Panc1 (cell line): ENCODE results near the gene RABGAP1L. TPM values are rescaled to one million over a fixed set of nuclear protein-coding genes. Genes with fewer than 3 reads are reported as not detected.
A peak's percentile ranks its signal among the peaks of the same experiment; 100 is the strongest.

Source experiments
- ATAC-seq: fragments of 200-7000 bp; cut with Tn5 transposase; 2 replicates; pipeline ENCODE4 v1.9.1; 2020; ENCODE audit warnings: mild to moderate bottlenecking, moderate library complexity
- BruUV-seq: library from RNA; stranded (reverse); fragments of 400-500 nt; replicated peaks from 2 replicates; lab custom pipeline; 2021; lab: Mats Ljungman, UMichigan
- CTCF ChIA-PET: fragments of 300-600 bp; sonication (Branson Sonifier 250); formaldehyde crosslinking; loops from one replicate; lab custom pipeline; 2022; ENCODE audit warnings: antibody characterized with exemption; lab: Charles Lee
- POLR2A ChIA-PET: fragments of 300-600 bp; sonication (Branson Sonifier 250); formaldehyde crosslinking; loops from one replicate; lab custom pipeline; 2022; ENCODE audit warnings: antibody characterized with exemption; lab: Charles Lee
- DNase-seq: peaks from one replicate; pipeline ENCODE4 v3.0.0-alpha.2; 2010; ENCODE audit warnings: low read depth, low spot score
- H3K27ac ChIP-seq: 2 replicates; pipeline ENCODE4 v1.5.1; 2011; ENCODE audit warnings: mild to moderate bottlenecking, low read length, inconsistent platforms
- H3K27me3 ChIP-seq: fragments of 200-500 bp; sonication (Bioruptor generic); 2 replicates; pipeline ENCODE4 v1.6.0; 2014; ENCODE audit warnings: low read length, inconsistent platforms; ENCODE audit not compliant: control insufficient read depth, insufficient read depth
- H3K36me3 ChIP-seq: fragments of 200-500 bp; sonication (Bioruptor generic); 2 replicates; pipeline ENCODE4 v1.5.1; 2014; ENCODE audit warnings: inconsistent platforms, mild to moderate bottlenecking, low read length, moderate library complexity; ENCODE audit not compliant: control insufficient read depth, insufficient read depth
- H3K4me1 ChIP-seq: 2 replicates; pipeline ENCODE4 v1.5.1; 2011; ENCODE audit warnings: inconsistent platforms, mild to moderate bottlenecking, low read length, moderate library complexity; ENCODE audit not compliant: control insufficient read depth, insufficient read depth
- H3K4me3 ChIP-seq, 2 experiments: 2 replicates each; pipeline ENCODE4 v1.5.1; 2011 to 2012; ENCODE audit warnings: low read depth in 2 of 2, low read length in 2 of 2, mild to moderate bottlenecking in 2 of 2, inconsistent platforms in 1 of 2, moderate library complexity in 1 of 2
- H3K9me3 ChIP-seq: fragments of 200-500 bp; sonication (Bioruptor generic); 2 replicates; pipeline ENCODE4 v1.5.1; 2014; ENCODE audit warnings: low read depth, mild to moderate bottlenecking, inconsistent platforms, low read length, moderate library complexity; ENCODE audit not compliant: control insufficient read depth, insufficient read depth
- CTCF ChIP-seq: fragments of 450-650 bp; IDR thresholded peaks from 2 replicates; pipeline ENCODE4 v1.5.1; 2017; ENCODE audit warnings: mild to moderate bottlenecking
- POLR2AphosphoS5 ChIP-seq: IDR thresholded peaks from 2 replicates; pipeline ENCODE4 v1.6.1; 2012; ENCODE audit warnings: mild to moderate bottlenecking, low read depth, low read length, moderate library complexity
- SIN3A ChIP-seq: IDR thresholded peaks from 2 replicates; pipeline ENCODE4 v1.6.1; 2012; ENCODE audit warnings: low read depth, mild to moderate bottlenecking, low read length, moderate library complexity, borderline replicate concordance; ENCODE audit not compliant: insufficient read depth
- TCF7L2 ChIP-seq: IDR thresholded peaks from 2 replicates; pipeline ENCODE4 v1.6.1; 2011; ENCODE audit warnings: mild to moderate bottlenecking, low read depth, low read length, inconsistent platforms
- in situ Hi-C: cut with HindIII; loops from 2 replicates; pipeline ENCODE4 v1.10.0; 2016; ENCODE audit warnings: low sequenced_read_pairs, low pct_unique_long_range_greater_than_20kb
- intact Hi-C: fragments of 100-400 bp; cut with micrococcal nuclease; formaldehyde crosslinking; loops from one replicate; pipeline ENCODE4 v1.10.0; 2022; ENCODE audit not compliant: unreplicated experiment
- total RNA-seq: library from RNA; stranded (reverse); gene quantifications from one replicate; pipeline ENCODE4 v1.2.1, GENCODE V29; 2021; ENCODE audit not compliant: unreplicated experiment
- TF ChIP-seq, protein P1 (sequence below), 2 experiments: IDR thresholded peaks; 2 replicates each; pipeline ENCODE4 v1.6.1; 2011 to 2012; ENCODE audit warnings: low read depth in 2 of 2, control low read depth in 1 of 2, low read length in 1 of 2, mild to moderate bottlenecking in 1 of 2, moderate library complexity in 1 of 2; ENCODE audit not compliant: insufficient read depth in 1 of 2

The RABGAP1L gene
- total RNA-seq, 1 experiment from 2014 or later: 37.0 TPM

DNA sequence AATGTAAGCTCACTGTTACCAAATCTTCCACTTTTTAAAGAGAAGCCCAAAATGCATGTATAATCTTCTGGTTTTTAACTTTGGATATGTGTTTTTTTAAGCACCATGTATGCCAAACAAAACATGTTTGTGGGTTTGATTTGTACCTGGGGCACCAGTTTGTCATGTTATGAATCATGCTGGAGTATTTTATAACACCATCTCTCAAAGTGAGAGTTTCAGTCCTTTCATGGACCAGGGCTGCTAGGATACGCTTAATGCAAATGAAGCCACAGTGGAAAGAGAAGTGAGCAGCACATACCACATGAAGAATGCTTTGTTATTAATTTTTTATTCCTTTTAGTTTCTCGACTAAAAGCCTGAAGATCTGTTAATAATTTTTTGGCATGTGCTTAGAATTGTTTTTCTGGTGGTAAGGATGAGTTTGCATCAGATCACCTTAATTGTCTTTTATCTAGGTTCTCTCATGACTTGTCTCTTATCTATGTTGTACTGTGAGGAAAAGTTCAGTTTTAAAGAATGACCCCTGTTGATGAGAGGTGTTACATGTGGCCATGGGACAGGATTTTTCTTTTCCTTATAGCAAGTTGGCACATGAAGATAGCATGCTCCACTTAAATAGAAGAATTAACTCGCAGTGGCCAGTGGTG lies 2.0 kb upstream of the RABGAP1L start:
- Histone ChIP-seq H3K36me3 (no peaks in the 10 kb centered on the region), H3K9me3 (no peaks in the 10 kb centered on the region), H3K4me3 (no peak overlapping the region), H3K4me1 (peaks cover 9% of the 10 kb centered on the region; the same call in 1 of the 2 replicates), H3K27ac (no peak overlapping the region), H3K27me3 (no peaks in the 10 kb centered on the region)
- in situ Hi-C loops: no loop called here
- CTCF ChIA-PET: interaction anchor here (0.7 kb wide), 1 partner anchor 131 kb away, joined by 3 read pairs; no protein-coding TSS in a partner anchor
- intact Hi-C loops: no loop called here
- POLR2A ChIA-PET: no interaction called here
- ATAC-seq (no peak), DNase-seq (no peak)
- TF ChIP-seq, protein P1, sequence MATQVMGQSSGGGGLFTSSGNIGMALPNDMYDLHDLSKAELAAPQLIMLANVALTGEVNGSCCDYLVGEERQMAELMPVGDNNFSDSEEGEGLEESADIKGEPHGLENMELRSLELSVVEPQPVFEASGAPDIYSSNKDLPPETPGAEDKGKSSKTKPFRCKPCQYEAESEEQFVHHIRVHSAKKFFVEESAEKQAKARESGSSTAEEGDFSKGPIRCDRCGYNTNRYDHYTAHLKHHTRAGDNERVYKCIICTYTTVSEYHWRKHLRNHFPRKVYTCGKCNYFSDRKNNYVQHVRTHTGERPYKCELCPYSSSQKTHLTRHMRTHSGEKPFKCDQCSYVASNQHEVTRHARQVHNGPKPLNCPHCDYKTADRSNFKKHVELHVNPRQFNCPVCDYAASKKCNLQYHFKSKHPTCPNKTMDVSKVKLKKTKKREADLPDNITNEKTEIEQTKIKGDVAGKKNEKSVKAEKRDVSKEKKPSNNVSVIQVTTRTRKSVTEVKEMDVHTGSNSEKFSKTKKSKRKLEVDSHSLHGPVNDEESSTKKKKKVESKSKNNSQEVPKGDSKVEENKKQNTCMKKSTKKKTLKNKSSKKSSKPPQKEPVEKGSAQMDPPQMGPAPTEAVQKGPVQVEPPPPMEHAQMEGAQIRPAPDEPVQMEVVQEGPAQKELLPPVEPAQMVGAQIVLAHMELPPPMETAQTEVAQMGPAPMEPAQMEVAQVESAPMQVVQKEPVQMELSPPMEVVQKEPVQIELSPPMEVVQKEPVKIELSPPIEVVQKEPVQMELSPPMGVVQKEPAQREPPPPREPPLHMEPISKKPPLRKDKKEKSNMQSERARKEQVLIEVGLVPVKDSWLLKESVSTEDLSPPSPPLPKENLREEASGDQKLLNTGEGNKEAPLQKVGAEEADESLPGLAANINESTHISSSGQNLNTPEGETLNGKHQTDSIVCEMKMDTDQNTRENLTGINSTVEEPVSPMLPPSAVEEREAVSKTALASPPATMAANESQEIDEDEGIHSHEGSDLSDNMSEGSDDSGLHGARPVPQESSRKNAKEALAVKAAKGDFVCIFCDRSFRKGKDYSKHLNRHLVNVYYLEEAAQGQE (IDR thresholded peaks at IDR 0.05; ENCODE audit: insufficient read depth in 1 of 2, low read depth in 2 of 2, low read length in 1 of 2): no peak
- TF ChIP-seq SIN3A: no peak
- no TSS peak for BruUV-seq

DNA sequence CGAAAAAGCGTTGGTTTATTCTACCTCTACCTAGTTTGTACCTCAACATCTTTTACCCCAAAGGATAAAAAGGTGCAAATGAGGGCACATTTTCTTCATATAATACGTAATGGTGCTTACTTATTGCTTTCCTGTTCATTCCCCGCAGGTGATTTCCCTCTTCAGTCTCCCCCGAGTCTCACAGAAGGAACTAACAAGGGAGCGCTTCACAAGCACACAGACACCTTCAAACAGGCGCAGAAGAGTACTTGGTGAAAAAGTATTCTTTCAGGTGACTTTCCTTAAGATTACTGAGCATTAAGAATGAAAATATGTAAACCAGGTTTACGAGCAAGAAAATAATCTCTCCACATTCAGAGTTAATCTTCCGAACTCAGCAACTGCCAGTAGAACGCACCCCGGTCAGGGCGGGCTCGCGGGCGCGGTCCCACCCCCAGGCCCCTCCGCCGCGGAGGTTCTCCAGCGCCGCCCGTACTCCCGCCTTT lies 511 bp upstream of the RABGAP1L start:
- BruUV-seq: no TSS peak
- Histone ChIP-seq H3K4me1 (peaks cover 12% of the 10 kb centered on the region; the same call in 1 of the 2 replicates), H3K4me3 (peak overlapping the region; percentile 65 to 93), H3K27ac (peak overlapping the region; percentile 97), H3K36me3 (no peaks in the 10 kb centered on the region), H3K9me3 (no peaks in the 10 kb centered on the region), H3K27me3 (no peaks in the 10 kb centered on the region)
- intact Hi-C loops: no loop called here
- in situ Hi-C loops: no loop called here
- ATAC-seq (peak; percentile 15; the same call in 1 of the 2 replicates), DNase-seq (no peak)
- POLR2A ChIA-PET: no interaction called here
- CTCF ChIA-PET: no interaction called here
- TF ChIP-seq POLR2AphosphoS5 (no peak), SIN3A (no peak), CTCF (no peak), TCF7L2 (no peak)
- TF ChIP-seq, protein P1 (IDR thresholded peaks at IDR 0.05; ENCODE audit: insufficient read depth in 1 of 2, low read depth in 2 of 2, low read length in 1 of 2): no peak
